ENCODE data around the gene TTBK2.
"Not testable (repeated sequence)": the region's sequence is repeated elsewhere in the genome, so short reads cannot be mapped to it uniquely, and the experiment has no call there.

TTBK2 gene

GRCh38 chr15:42920519-42921341 lies at the start of gene TTBK2:
Gene TTBK2 (minus strand): TSS chr15:42920778. CDS start chr15:42878617, 42,161 bp downstream.
- peak; percentile 68 for DNase-seq (ENCODE audit: low spot score)

GRCh38 chr15:42964476-42964875 lies 43.9 kb upstream of the TTBK2 start:
- no peak for DNase-seq (ENCODE audit: low spot score)

DNA sequence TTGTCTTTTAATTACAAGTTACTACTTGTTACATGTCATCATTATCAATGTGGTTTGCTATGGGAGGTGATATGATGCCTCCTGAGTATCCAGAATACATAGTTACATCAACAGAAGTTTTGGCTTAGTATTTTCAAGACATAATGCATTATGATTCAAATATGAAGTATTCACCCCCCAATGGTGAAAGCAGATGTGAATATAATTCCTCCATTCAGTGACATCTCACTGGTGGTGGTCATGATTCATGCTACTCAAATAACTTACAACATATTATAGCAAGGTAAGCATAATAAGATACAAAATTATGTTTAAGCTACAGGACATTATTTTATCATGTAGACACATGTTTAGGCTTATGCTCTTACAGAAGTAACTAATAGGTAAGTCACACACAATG lies 34.9 kb upstream of the TTBK2 start:
- DNase-seq (ENCODE audit: low spot score), result no peak

DNA sequence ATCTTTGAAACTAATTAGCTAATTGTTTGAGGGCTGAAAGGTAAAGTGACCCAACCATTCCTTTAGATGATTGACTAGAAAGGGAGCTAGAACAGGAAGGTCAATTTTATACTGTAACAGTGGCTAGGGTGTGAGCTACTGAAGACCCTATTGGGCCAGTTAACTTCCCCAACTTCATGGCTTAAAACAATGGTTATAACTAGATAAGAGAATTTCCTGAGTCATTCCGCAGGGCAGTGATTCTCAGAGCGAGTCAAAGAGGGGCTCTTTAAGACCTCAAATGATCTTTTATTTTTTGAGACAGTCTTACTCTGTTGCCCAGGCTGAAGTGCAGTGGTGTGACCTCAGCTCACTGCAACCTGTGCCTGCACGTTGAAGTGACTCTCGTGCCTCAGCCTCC lies 33.7 kb upstream of the TTBK2 start:
- no peak for DNase-seq (ENCODE audit: low spot score)

GRCh38 chr15:42948898-42949297 lies 28.3 kb upstream of the TTBK2 start:
- DNase-seq (ENCODE audit: low spot score), result not testable (repeated sequence)

DNA sequence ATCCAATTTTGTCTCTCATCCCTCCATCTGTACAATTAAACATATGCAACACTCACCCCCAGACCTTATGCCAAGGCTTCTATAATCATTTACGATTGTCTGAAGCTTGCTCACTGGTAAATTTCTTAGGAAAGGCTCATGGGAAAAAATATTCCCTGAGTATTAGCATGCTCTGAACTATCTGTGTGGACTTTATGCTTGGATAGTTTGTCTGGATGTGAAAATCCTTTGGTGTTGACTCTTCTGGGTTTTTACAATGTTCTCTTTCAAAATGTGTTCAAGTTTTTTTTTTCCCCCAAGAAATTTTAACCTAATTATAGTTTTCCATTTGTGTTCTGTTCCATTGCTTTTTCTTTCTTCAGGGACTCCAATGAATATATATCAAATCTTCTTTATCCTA lies 19.9 kb upstream of the TTBK2 start:
- no peak for DNase-seq (ENCODE audit: low spot score)

- no peak for DNase-seq (ENCODE audit: low spot score)
These were observed 19.3 kb upstream of the TTBK2 start for GRCh38 chr15:42939841-42940240.

DNA sequence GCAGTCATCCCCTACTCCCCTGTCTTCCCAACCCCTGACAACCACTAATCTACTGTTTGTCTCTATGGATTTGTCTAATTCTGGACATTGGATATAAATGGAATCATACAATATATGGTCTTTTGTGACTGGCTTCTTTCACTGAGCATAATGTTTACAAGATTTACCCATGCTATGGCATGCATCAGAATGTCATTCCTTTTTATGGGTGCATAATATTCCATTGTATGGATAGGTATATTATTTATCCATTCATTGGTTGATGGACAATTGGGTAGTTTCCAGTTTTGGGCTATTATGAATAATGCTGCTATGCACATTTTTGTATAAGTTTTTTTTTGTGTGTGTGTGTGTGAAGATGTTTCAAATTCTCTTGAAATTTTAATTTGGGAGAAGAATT lies 16.6 kb upstream of the TTBK2 start:
- DNase-seq (ENCODE audit: low spot score), result no peak

DNA sequence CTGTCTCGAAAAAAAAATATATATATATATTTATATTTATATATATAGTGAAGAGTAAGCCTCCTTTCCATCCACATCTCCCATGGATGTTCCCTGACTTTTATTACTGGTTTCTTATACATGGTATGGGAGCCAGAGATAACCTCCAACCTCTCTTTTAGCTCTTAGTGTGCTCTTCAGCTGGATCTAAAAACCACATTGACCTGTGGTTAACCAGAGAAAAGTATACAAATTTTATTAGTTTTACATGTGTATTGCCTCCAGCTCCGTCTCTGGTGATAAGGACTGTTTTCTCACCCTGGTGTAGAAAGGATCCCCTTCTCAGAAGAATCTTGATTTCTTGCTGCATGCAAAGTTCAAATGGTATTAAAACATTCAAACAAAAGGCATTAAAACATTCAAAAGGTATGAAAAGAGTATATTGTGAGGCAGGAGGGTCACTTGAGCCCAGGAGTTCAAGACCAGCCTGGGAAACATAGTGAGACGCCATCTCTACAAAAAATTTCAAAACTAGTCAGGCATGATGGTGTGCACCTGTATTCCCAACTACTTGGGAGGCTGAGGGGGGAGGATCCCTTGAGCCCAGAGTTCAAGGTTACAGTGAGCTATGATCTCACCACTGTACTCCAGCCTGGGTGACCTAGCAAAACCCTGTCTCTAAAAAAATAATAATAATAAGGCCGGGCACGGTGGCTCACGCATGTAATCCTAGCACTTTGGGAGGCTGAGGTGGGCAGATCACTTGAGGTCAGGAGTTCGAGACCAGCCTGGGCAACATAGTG lies 13.5 kb upstream of the TTBK2 start:
- DNase-seq (ENCODE audit: low spot score), result no peak

DNA sequence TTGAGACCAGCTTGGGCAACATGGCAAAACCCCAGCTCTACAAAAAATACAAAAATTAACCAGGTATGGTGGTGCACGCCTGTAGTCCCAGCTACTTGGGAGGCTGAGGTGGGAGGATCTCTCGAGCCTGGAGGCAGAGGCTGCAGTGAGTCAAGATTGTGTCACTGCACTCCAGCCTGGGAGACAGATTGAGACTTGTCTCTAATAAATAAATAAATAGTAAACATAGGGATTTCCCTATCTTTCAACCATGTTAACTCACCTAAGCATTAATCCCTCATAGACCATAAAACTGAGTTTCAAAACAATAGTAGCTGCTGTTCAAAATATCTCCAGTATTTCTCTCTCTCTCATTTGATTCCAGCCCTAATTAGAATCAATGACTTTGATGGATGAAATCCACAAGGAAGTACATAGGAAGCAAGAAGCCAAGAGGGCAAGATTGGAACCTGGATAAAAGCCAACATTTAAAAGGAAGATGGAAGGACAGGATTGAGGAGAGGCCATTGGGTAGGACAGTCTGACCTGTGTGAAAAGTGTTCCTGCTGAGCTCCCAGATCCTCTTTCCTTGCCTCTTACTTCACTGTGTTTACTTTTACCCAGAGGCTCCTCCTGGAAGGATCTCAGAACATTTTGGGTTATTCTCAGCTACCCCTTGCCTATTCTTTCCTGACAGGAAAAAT lies 12.4 kb upstream of the TTBK2 start:
- no peak for DNase-seq (ENCODE audit: low spot score)

DNA sequence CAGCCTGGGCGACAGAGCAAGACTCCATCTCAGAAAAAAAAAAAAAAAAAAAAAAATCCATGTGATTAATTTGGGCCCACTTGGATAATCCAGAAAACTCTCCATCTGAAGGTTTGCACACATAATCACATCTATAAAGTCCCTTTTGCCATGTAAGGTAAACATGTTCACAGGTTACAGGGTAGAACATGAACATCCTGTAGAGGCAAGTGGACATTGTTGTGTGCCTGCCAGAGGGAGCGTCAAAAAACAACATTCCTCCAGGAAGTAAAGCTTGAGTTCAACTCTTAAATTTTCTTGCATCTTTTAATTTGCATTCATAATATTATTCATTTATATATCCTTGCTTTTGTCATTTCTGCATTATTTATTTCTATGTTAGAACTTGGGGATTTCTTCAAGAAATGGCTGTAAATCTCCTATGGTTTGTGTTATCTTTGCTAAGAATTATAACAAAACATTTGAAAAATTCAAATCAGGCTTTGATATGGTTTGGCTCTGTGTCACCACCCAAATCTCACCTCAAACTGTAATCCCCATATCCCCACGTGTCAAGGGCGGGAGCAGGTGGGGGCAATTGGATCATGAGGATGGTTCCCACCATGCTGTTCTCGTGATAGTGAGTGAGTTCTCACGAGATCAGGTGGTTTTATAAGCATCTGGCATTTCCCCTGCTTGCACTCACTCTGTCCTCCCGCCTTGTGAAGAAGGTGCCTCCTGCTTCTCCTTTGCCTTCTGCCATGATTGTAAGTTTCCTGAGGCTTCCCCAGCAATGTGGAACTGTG lies 11.3 kb upstream of the TTBK2 start:
- no peak for DNase-seq (ENCODE audit: low spot score)

DNA sequence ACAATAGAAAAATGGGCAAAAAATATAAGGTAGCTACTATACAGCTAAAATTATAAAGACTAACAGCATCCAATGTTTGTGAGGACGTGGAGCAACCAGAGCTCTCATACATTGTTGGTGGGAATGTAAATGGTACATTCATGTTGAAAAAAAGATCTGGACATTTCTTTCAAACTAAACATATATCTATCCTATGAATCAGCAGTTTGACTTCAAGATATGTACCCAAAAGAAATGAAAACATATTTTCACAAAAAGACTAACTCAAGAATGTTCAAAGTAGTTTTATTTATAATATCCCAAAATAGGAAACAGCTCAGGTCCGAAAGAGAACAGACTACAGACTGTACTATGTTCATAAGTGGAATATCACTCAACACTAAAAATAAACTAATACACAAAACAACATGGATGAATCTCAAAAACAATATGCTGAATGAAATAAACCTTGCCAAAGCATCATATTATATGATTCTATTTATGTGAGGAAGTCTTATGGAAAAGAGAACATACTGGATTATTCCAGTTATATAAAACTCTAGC lies 8.8 kb upstream of the TTBK2 start:
- DNase-seq (ENCODE audit: low spot score), result no peak

GRCh38 chr15:42921342-42921731 lies 759 bp upstream of the TTBK2 start:
- DNase-seq (ENCODE audit: low spot score), result no peak

- peak; percentile 15 for DNase-seq (ENCODE audit: low spot score)
These were observed 619 bp downstream of the TTBK2 start for GRCh38 chr15:42919799-42920518.

DNA sequence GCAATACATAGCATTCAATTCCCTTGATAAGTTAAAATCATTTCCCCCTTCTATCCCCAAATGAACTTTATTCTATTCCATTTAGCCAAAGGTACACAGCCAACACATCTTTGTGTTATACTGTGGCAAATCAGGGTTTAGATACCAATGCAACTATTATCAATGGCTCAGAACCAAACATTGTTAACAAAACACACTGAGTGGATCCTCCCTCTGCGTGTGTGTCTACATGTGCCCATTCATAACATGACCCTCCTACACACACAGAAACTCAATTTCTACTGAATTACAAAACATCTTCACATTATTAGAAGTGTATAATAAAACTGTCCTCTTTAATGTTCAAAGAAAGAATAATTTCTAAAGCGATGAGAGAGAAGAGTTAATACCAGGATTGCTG lies 1.3 kb downstream of the TTBK2 start:
- DNase-seq (ENCODE audit: low spot score), result no peak

GRCh38 chr15:42918047-42918446 lies 2.5 kb downstream of the TTBK2 start:
- DNase-seq (ENCODE audit: low spot score), result no peak

GRCh38 chr15:42915654-42916315 lies 4.8 kb downstream of the TTBK2 start:
- DNase-seq (ENCODE audit: low spot score), result no peak

- DNase-seq (ENCODE audit: low spot score), result no peak
These were observed 5.7 kb downstream of the TTBK2 start for GRCh38 chr15:42914728-42915497.

DNA sequence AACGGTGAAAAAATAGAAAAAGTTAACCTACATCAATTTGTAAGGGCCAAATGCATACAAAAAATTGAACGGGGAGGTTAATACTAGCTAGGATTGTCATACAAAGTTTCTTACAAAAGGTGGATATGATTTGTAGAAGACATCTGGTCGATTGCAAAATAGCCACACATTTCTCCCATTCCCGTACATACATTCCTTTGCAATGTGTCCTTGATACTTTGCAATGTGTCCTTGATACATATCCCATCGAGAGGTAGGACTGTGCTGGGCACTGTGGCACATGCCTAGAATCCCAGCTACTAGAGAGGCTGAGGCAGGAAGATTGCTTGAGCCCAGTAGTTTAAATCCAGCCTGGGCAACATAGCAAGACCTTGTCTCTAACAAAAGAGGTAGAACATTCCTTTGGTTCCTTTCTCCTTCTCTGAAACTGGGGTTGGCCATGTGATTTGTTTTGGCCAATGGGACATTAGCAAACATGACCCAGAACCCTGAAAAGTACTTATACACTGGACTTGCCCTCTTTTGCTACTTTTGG lies 9.5 kb downstream of the TTBK2 start:
- DNase-seq (ENCODE audit: low spot score), result no peak

Data from HuH-7.5 (cell line).